ENCODE results near the gene CERS5.
A peak's percentile ranks its signal among the peaks of the same experiment; 100 is the strongest.

Gene CERS5

DNA sequence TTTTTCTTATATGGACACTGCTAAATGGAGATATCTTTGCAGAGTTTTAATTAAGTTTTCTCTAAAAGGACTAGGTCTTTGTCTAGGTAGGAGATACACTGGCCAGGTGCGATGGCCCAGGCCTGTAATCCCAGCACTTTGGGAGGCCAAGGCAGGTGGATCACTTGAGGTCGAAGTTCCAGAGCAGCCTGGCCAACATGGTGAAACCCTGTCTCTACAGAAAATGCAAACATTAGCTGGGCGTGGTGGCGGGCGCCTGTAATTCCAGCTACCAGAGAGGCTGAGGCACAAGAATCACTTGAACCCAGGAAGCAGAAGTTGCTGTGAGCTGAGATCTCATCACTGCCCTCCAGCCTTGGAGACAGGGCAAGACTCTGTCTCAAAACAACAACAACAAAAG lies 17.1 kb upstream of the CERS5 start:
- no peak for DNase-seq (ENCODE audit: low spot score)
- TF ChIP-seq, protein P1, sequence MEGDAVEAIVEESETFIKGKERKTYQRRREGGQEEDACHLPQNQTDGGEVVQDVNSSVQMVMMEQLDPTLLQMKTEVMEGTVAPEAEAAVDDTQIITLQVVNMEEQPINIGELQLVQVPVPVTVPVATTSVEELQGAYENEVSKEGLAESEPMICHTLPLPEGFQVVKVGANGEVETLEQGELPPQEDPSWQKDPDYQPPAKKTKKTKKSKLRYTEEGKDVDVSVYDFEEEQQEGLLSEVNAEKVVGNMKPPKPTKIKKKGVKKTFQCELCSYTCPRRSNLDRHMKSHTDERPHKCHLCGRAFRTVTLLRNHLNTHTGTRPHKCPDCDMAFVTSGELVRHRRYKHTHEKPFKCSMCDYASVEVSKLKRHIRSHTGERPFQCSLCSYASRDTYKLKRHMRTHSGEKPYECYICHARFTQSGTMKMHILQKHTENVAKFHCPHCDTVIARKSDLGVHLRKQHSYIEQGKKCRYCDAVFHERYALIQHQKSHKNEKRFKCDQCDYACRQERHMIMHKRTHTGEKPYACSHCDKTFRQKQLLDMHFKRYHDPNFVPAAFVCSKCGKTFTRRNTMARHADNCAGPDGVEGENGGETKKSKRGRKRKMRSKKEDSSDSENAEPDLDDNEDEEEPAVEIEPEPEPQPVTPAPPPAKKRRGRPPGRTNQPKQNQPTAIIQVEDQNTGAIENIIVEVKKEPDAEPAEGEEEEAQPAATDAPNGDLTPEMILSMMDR (IDR thresholded peaks at IDR 0.05; ENCODE audit: borderline replicate concordance, control extremely low read depth, extremely low read depth, insufficient read depth, missing control alignments): no peak
- in situ Hi-C loops (cut with MboI; ENCODE audit: low sequenced_read_pairs, unreplicated experiment): no loop called here

DNA sequence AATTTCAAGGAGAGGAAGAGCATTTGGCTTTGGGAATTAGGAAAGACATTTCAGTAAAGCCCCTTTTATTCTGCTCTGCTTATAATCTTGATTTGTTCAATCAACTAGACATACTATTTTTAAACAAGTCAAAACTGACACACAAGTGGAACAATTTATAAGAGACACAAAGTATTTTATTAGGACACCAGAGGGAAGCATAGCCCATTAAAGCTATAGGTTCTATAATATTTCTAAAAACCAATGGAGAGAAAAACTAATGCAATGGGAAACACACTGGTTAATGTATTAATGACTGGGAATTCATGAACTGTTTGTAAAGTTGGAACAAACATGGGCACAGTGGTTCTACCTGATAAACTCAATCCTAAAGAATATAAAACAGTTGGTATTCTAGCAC lies 15.3 kb upstream of the CERS5 start:
- TF ChIP-seq, protein P1 (IDR thresholded peaks at IDR 0.05; ENCODE audit: borderline replicate concordance, control extremely low read depth, extremely low read depth, insufficient read depth, missing control alignments): no peak
- in situ Hi-C loops (cut with MboI; ENCODE audit: low sequenced_read_pairs, unreplicated experiment): no loop called here
- DNase-seq (ENCODE audit: low spot score): no peak

DNA sequence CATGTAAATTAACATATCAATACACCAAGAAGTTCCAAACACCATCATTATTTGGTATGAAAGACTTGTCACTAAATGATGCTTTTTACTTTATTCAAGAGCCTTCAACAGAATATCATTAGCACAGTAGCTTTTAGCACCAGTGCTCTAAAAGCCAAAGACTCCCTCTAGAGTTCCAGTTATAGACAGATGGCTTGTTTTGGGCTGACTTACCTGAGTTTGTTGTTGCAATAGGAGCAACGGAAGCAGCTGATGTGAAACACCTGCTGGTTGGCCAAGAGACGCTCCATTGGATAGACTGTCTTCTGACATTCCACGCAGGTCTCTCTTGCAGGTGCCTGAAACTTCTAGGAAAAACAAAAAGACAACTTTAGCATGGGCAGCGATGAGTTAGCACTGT lies 14.5 kb upstream of the CERS5 start:
- TF ChIP-seq, protein P1 (IDR thresholded peaks at IDR 0.05; ENCODE audit: borderline replicate concordance, control extremely low read depth, extremely low read depth, insufficient read depth, missing control alignments): no peak
- no peak for DNase-seq (ENCODE audit: low spot score)
- in situ Hi-C loops (cut with MboI; ENCODE audit: low sequenced_read_pairs, unreplicated experiment): no loop called here

DNA sequence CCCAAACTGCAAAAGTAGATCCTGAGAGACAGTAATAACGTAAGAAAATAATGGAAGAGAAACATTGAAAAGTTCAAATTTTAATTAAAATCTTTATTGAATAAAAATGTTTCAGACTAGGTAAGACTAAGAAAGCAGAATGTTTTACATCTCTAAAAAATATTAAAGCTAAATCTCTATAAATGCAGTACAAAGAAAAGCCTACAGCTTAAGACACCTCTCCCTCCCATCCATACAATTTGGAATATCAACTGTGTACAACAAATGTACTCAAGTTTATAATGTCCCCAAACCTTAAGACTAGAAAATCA lies 8.5 kb upstream of the CERS5 start:
- in situ Hi-C loops (cut with MboI; ENCODE audit: low sequenced_read_pairs, unreplicated experiment): no loop called here
- no peak for DNase-seq (ENCODE audit: low spot score)
- TF ChIP-seq, protein P1 (IDR thresholded peaks at IDR 0.05; ENCODE audit: borderline replicate concordance, control extremely low read depth, extremely low read depth, insufficient read depth, missing control alignments): no peak

DNA sequence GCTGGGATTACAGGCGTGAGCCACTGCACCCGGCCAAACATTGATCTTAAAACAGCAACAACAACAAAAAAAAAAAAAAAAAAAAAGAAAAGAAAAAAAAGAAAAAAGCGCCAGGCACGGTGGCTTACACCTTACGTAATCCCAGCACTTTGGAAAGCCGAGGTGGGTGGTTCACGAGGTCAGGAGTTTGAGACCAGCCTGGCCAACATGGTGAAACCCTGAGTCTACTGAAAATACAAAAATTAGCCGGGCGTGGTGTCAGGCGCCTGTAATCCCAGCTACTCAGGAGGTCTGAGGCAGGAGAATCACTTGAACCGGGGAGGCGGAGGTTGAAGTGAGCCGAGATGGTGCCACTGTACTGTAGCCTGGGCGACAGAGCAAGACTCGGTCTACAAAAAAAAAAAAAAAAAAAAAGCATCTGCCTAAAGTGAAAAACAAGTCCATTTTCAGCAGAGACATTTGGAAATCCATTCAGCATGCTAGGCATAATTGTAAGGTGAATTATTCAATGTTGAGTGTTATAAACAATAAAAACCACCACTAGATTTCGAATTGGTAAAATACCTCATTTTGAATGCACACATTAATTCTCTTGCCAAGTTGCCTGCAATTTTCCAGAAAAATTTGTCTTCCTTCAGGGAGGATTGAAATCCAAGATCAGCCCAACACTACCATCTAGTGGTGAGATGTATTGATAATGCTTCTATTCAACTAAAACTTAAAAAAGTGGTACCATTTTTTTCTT lies 8.0 kb upstream of the CERS5 start:
- peak; percentile 49 for DNase-seq (ENCODE audit: low spot score)
- TF ChIP-seq, protein P1 (IDR thresholded peaks at IDR 0.05; ENCODE audit: borderline replicate concordance, control extremely low read depth, extremely low read depth, insufficient read depth, missing control alignments): peak; percentile 18
- in situ Hi-C loops (cut with MboI; ENCODE audit: low sequenced_read_pairs, unreplicated experiment): loop anchor here (5.0 kb wide), 1 partner anchor 93 kb away; no protein-coding TSS in a partner anchor

DNA sequence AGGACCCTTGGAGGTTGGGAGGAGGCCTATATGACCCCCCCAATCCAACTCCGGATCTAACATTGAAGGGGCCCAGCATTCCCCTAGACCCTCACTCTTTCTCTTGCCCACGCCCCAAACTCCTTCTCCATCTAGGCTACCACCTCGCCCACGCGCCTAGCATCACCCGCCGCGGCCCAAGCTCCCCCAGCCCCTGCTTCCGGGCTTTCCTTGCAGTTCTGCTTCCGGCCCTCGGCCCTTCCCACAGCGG lies 445 bp downstream of the CERS5 start:
- peak; percentile 75 for DNase-seq (ENCODE audit: low spot score)
- in situ Hi-C loops (cut with MboI; ENCODE audit: low sequenced_read_pairs, unreplicated experiment): no loop called here

More for the DNA sequence above, 445 bp downstream of the CERS5 start:
- TF ChIP-seq, protein P1 (IDR thresholded peaks at IDR 0.05; ENCODE audit: borderline replicate concordance, control extremely low read depth, extremely low read depth, insufficient read depth, missing control alignments): no peak

Data from GM13976 (cell line).